ENCODE data around the gene TRMT6. TPM values are rescaled to one million over a fixed set of nuclear protein-coding genes. Genes with fewer than 3 reads are reported as not detected.

The TRMT6 gene
- total RNA-seq, 4 donors from 2014 or later: 9.2 to 13.4 (median 9.7) TPM

DNA sequence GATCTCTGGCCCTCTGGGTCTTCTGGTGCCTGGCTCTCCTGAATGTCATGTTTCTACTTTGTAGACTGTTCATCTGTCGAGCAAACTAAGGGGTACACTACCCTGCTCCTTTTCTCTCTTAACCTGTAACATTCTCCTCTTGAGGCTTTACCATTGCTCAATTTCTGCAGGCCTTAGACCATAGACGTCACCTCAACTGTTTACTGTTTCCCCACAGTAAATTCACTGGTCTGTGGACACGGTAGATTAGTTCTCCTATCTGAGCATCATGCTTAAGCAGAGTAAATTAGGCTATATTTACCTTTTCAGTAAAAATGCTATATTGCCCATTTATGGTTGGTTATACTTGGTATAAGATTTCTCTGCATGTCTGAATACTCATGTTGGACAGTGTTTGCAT, 40.6 kb upstream of the TRMT6 start:
- Histone ChIP-seq H3K4me1 (peaks cover 0 to 26% (median 16%) of the 10 kb centered on the region in 4 donors), H3K27me3 (no peaks in the 10 kb centered on the region), H3K27ac (replicated peaks in 1 of 4) (peak overlapping the region in 3 of 4 donors; percentile 18 to 62 (median 40)), H3K36me3 (peaks cover 0 to 39% (median 23%) of the 10 kb centered on the region in 4 donors), H3K4me3 (no peak overlapping the region), H3K9me3 (no peaks in the 10 kb centered on the region)
- 96% methylated on average over 3 of the region's 3 CpGs for WGBS
- no peak for DNase-seq (ENCODE audit: extremely low spot score)
- TF ChIP-seq EP300 (IDR thresholded peaks at IDR 0.05): no peak
- no peak for TF ChIP-seq POLR2A (IDR thresholded peaks at IDR 0.05; ENCODE audit: low read depth)
- TF ChIP-seq POLR2AphosphoS5 (IDR thresholded peaks at IDR 0.05): no peak
- TF ChIP-seq, protein P1, sequence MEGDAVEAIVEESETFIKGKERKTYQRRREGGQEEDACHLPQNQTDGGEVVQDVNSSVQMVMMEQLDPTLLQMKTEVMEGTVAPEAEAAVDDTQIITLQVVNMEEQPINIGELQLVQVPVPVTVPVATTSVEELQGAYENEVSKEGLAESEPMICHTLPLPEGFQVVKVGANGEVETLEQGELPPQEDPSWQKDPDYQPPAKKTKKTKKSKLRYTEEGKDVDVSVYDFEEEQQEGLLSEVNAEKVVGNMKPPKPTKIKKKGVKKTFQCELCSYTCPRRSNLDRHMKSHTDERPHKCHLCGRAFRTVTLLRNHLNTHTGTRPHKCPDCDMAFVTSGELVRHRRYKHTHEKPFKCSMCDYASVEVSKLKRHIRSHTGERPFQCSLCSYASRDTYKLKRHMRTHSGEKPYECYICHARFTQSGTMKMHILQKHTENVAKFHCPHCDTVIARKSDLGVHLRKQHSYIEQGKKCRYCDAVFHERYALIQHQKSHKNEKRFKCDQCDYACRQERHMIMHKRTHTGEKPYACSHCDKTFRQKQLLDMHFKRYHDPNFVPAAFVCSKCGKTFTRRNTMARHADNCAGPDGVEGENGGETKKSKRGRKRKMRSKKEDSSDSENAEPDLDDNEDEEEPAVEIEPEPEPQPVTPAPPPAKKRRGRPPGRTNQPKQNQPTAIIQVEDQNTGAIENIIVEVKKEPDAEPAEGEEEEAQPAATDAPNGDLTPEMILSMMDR (IDR thresholded peaks at IDR 0.05): no peak
- intact Hi-C loops (cut with DNase I): no loop called here

DNA sequence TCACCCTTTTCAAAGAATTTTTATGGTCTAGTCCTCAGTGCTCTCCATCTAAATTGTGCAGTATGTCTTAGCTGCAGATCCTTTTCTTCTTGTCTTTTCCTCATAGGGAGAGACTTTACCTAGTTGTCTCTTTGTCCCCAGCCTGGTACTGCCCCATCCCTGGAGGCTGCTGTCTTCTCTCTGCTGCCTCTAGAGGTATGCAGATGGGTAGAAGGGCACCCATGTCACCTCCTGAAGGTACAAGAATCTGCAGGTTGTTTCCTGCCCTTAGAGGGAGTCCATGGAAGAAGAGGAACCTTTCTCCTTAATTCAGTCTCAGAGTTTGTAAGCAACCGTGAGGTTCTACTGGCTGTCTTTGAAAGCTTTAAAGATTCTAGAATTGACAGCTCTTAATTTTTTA, 39.2 kb upstream of the TRMT6 start:
- peaks cover 0 to 47% (median 18%) of the 10 kb centered on the region in 4 donors for H3K36me3 ChIP-seq
- no peak for DNase-seq (ENCODE audit: extremely low spot score)
- 92% methylated on average over 1 of the region's 1 CpG for WGBS
- TF ChIP-seq, protein P1 (IDR thresholded peaks at IDR 0.05): no peak
- TF ChIP-seq EP300 (IDR thresholded peaks at IDR 0.05) (no peak), POLR2A (IDR thresholded peaks at IDR 0.05; ENCODE audit: low read depth) (no peak), POLR2AphosphoS5 (IDR thresholded peaks at IDR 0.05) (no peak)
- no peaks in the 10 kb centered on the region for H3K27me3 ChIP-seq
- H3K9me3 ChIP-seq: no peaks in the 10 kb centered on the region
- intact Hi-C loops (cut with DNase I): no loop called here
- no peak overlapping the region for H3K4me3 ChIP-seq
- no peak overlapping the region for H3K27ac ChIP-seq (replicated peaks in 1 of 4)
- peaks cover 0 to 26% (median 16%) of the 10 kb centered on the region in 4 donors for H3K4me1 ChIP-seq

DNA sequence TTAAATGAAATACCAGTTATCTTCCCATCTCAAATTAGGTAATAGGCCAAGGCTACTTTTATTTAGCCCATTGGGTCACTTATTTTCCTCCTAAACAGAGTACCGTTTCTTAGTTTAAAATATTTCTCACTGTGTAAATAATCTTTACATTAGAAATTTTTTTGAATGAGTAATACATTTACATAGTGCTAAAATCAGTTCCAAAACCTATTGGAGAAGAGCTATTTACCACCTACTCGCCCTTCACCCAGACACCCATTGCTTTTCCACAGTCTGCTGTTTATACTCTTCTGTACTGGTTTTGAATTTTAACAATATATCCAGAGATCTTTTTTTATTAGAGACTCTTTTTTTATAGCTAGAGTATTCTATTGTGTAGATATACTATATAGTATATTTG, 37.0 kb upstream of the TRMT6 start:
- peaks cover 0 to 16% (median 13%) of the 10 kb centered on the region in 4 donors for H3K4me1 ChIP-seq
- no peak overlapping the region for H3K4me3 ChIP-seq
- no peak for DNase-seq (ENCODE audit: extremely low spot score)
- no peaks in the 10 kb centered on the region for H3K27me3 ChIP-seq
- peaks cover 0 to 63% (median 25%) of the 10 kb centered on the region in 4 donors for H3K36me3 ChIP-seq
- TF ChIP-seq POLR2AphosphoS5 (IDR thresholded peaks at IDR 0.05) (no peak), EP300 (IDR thresholded peaks at IDR 0.05) (no peak), POLR2A (IDR thresholded peaks at IDR 0.05; ENCODE audit: low read depth) (no peak)
- TF ChIP-seq, protein P1 (IDR thresholded peaks at IDR 0.05): no peak
- intact Hi-C loops (cut with DNase I): no loop called here
- H3K27ac ChIP-seq (replicated peaks in 1 of 4): no peak overlapping the region
- H3K9me3 ChIP-seq: no peaks in the 10 kb centered on the region
- 96% methylated on average over 2 of the region's 2 CpGs for WGBS

DNA sequence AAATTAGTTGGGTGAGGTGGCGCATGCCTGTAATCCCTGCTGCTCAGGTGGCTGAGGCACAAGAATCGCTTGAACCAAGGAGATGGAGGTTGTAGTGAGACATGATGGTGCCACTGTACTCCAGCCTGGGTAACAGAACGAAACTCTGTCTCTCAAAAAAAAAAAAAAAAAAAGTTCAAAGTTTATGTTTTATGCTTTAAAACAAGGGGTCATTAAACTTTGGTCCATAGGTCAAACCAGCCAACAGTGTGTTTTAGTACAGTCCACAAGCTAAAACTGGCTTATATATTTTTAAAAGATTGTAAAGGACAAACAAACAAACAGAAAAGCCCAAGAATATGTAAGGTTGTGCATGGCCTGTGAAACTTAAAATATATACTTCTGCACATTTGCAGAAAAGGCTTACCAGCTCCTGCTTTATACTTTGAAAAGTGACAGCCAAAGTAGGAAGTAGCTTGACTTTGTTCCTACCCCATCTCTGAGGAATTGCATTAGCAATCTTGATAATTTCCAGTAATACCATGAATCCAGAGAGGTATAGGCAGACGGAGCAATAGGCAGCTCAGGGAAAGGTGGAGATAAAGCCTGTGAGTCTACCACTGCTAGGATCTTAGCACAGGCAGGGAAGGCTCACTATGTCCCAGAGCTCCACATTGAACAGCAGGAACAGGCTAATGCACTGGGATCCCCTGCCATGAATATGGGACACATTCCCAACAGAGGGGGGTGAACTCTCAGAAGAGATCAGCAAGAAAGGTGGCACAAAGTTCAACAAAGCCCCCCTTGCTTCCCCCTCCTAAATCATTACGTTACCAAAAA, 30.6 kb upstream of the TRMT6 start:
- intact Hi-C loops (cut with DNase I): no loop called here
- no peaks in the 10 kb centered on the region for H3K4me1 ChIP-seq
- H3K27me3 ChIP-seq: no peaks in the 10 kb centered on the region
- H3K9me3 ChIP-seq: no peaks in the 10 kb centered on the region
- TF ChIP-seq POLR2A (IDR thresholded peaks at IDR 0.05; ENCODE audit: low read depth) (no peak), POLR2AphosphoS5 (IDR thresholded peaks at IDR 0.05) (no peak), EP300 (IDR thresholded peaks at IDR 0.05) (no peak)
- TF ChIP-seq, protein P1 (IDR thresholded peaks at IDR 0.05): no peak
- WGBS: 76% methylated on average over 5 of the region's 5 CpGs
- no peak for DNase-seq (ENCODE audit: extremely low spot score)
- H3K36me3 ChIP-seq: peaks cover 0 to 52% (median 34%) of the 10 kb centered on the region in 4 donors
- no peak overlapping the region for H3K27ac ChIP-seq (replicated peaks in 1 of 4)
- no peak overlapping the region for H3K4me3 ChIP-seq
